Activated naive CD4-positive, alpha-beta T cell treated with Interleukin-2 at 50 U/mL for 16 hours (primary cell): Measurements from ENCODE around the gene PMEPA1.

Experiments used
- DNase-seq: peaks from one replicate; pipeline ENCODE4 v3.0.0-alpha.2; 2020

The PMEPA1 gene

DNA sequence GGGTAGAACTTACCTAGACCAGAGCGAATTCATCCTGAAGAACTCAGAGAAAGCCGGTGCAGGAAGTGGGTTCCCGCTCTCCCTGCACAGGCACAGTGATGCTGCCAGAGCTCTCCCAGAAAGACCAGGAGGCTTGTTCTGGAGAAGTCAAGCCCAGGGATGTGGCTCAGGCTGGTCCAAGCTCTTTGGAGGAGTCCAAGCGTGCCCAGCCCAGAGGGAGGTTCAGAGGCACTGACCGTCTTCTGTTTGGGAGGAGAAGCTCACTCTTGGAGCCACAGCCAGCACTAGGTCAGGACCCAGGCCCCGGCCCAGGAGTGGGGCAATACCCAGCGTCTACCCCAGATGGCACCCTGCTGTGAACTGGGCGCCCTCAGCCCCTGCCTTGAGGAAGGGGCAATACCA lies 1.5 kb upstream of the PMEPA1 start:
- no peak for DNase-seq

GRCh38 chr20:57710841-57711240 lies 1.0 kb upstream of the PMEPA1 start:
- DNase-seq, result no peak

GRCh38 chr20:57708694-57709673 lies 831 bp downstream of the PMEPA1 start:
- peak; percentile 40 for DNase-seq

DNA sequence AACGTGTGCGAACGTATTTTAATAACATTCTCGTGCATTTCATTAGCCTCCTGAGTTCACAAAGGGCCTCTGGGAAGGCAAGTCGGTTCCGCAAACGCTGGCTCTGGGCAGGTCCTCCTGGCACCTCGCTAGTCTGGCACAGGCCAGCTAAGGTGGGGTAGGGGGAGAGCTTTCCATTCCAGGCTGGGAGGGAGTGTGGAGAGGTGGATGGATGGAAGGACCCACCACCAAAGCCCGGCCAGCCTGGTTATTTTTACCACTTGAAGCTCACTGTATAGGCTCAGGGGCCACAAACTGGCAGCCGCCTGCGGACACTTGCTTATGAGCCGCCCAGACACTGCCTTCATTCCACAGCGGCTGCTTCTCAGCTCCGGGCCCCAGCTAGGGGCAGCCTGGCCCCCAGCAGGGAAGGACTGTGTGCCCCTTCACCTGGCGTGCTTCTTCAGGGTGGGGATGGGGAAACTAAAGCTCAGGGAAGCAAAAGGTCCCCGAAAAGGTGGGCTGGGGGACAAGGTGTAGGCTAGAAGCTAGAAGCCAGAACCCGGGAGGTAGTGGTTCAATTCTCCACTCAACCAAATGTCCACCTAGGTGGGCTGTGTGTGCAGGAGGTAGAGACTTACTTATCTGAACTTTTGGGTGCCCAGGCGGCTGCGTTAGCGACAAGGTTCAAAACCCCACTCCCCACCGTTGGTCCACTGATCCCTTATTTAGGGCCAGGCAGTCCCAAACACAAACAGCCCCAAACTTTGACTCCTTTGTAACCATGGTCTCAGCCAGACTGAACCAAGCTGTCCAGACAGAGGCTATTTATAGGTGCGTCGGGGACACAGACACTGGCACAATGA lies 1.7 kb downstream of the PMEPA1 start:
- no peak for DNase-seq

DNA sequence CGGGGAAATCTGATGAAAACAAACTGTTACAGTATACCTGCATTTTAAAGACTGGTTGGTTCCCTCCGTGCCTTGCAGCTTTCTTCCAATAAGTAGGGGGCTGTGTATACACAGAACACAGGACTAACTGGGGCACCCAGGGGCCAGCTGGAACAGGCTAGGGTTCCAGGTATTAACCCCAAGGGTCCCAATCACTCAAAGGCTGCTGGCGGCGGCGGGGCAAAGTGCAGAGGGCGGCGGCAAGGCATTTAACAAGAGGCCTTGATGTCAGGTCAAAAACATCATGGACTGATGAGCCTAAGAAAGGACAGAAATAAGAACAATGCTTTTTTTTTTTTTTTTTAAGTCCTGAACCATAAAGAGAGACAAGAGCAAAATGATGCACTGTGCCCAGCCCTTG lies 2.5 kb downstream of the PMEPA1 start:
- DNase-seq, result no peak

GRCh38 chr20:57705127-57705899 lies 4.5 kb downstream of the PMEPA1 start:
- DNase-seq, result no peak

- DNase-seq, result no peak
Observed at GRCh38 chr20:57704245-57704644, 5.6 kb downstream of the PMEPA1 start.

DNA sequence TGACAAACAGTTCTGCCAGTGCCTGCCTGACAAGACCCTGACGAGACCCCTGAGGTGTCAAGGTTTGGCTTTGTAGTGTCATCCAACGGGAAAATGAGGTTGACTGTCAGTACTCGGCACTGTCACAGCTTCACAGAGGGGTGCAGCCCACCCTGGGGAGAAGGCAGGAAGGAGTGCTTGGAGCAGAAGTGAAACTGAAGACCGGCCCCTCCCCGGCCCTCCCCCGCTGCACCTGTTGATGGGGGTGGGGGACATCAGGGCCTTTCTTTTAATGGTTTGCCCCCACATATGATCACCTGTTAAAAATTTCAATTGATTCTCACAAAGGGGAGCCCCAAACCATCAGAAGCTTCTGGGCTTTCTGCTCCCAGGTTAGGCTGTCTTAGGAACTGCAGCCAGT lies 6.8 kb downstream of the PMEPA1 start:
- DNase-seq, result no peak

- DNase-seq, result no peak
Observed at GRCh38 chr20:57702521-57702920, 7.3 kb downstream of the PMEPA1 start.

GRCh38 chr20:57702091-57702490 lies 7.7 kb downstream of the PMEPA1 start:
- DNase-seq, result no peak

DNA sequence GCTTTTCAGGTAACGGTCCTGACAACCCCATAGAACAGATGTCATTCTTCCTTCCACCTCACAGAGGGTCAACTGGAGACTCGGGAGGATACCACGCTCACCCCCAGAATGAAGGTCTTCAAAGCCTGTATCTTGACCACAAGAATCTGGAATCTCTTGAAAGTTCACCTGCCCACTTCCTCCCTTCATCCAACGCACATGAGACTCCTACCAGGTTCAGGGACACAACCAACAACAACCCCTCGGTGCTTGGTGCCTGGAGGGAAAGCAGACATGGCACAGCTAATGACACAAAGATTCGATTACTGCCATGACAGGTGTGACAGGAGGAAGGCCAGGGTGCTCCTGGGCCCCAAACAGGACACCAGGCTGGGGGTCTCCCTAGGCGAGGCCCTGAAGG lies 8.2 kb downstream of the PMEPA1 start:
- DNase-seq, result no peak

DNA sequence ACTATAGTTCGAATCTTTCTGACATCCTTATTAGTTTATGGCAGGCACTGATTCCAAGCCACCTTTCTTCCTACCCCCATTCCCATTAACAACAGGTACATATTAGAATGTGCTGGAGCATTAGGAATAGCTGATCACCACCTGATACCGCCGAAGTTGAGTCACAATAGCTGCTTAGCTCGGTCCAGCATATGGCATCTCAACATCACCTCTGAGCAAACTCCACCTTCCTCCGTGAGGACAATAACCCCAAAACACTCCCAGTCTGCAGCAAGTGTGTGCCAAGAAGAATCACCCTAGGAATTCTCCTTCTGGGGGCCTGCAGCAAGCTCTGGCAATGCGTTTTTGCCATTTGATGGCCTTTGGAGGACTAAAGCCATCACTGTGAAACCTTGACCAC lies 8.7 kb downstream of the PMEPA1 start:
- no peak for DNase-seq

GRCh38 chr20:57699395-57699794 lies 10.4 kb downstream of the PMEPA1 start:
- DNase-seq, result no peak

- DNase-seq, result peak; percentile 15
Observed at GRCh38 chr20:57698867-57699275, 10.9 kb downstream of the PMEPA1 start.

DNA sequence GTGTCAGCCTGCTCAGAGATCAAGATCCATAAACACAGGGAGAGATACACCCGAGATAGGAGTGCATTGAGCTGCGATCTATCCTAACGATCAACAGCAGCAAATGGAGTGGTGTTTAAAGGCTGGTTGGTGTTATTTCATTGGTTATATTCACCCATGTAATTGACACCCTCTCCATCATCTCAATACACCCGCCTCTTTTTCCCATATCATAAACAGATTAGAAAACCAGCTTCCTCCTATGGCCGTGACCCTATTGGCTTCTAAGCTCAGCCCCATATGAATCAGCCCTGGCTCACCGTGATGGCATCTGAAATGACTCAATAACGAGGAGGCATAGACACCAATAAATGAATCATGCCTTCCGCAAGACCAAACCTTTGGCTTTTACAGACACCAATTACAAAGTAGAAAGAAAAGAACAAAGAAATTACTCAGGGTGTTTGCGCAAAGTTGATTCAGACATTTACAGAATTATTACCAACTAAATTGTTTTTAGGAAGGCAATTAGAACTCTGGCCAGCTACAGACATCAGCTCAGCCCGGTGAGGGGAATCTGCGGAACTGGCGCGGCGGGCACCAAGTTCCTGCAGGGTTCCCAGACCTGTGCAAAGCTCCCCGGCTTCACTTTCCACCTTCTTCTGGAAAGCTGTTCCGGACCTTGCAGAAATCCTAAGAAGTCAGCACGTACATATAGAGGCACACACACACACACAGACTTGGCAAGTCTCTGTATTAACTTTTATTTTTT lies 11.5 kb downstream of the PMEPA1 start:
- peak; percentile 78 for DNase-seq

DNA sequence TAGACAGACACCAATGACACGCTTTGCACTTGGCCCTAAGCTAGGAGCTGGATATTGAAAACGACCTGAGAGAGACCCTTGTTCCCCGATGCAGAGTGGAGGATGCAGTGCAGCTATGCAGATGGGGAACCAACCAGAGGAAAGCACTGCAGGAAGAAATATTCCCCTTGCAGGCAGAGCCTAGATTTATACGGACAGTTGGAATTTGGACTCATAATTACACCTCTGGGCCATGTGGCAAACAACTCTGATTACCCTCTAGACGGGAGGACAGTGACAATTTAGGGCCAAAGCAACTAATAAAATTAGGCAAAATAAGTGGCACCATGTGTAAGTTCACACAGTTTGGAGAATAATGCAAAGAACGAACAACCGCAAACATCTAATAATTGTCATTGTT lies 12.3 kb downstream of the PMEPA1 start:
- DNase-seq, result no peak

- no peak for DNase-seq
Observed at GRCh38 chr20:57696401-57696961, 13.3 kb downstream of the PMEPA1 start.

- DNase-seq, result no peak
Observed at GRCh38 chr20:57695940-57696339, 13.9 kb downstream of the PMEPA1 start.

- no peak for DNase-seq
Observed at GRCh38 chr20:57695012-57695411, 14.8 kb downstream of the PMEPA1 start.

DNA sequence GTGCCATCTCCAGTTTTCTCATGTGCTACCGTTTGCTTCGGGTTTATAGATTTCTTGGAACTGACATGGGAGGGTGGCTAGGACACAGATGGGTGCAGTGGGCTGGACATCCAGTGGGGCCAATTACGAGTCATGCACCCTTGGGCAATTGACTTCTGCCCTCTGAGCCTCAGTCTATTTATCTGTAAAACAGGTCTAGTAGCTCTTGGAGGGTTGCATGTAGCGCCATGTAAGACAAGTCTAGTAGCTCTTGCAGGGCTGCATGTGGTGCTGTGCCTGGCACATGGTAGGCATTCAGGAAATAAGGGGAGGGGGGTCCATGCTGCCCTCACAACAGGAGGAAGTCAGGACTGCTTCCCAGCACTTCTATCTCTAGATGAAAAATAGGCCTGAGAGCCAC lies 15.3 kb downstream of the PMEPA1 start:
- no peak for DNase-seq

GRCh38 chr20:57693670-57694329 lies 16.0 kb downstream of the PMEPA1 start:
- no peak for DNase-seq
